Neural progenitor cell (in vitro differentiated cells): ENCODE measurements around the gene IL1R2.

Experiments used
- EZH2 ChIP-seq: fragments of 200-600 bp; sonication (generic); IDR thresholded peaks from 2 replicates; pipeline ENCODE4 v1.6.1; 2017; ENCODE audit warnings: antibody characterized with exemption, mild to moderate bottlenecking, moderate library complexity
- TF ChIP-seq, protein P1 (sequence below): fragments of 200-600 bp; sonication (generic); IDR thresholded peaks from 2 replicates; pipeline ENCODE4 v1.5.1; 2017; ENCODE audit warnings: antibody characterized with exemption, mild to moderate bottlenecking

- TF ChIP-seq, protein P1, sequence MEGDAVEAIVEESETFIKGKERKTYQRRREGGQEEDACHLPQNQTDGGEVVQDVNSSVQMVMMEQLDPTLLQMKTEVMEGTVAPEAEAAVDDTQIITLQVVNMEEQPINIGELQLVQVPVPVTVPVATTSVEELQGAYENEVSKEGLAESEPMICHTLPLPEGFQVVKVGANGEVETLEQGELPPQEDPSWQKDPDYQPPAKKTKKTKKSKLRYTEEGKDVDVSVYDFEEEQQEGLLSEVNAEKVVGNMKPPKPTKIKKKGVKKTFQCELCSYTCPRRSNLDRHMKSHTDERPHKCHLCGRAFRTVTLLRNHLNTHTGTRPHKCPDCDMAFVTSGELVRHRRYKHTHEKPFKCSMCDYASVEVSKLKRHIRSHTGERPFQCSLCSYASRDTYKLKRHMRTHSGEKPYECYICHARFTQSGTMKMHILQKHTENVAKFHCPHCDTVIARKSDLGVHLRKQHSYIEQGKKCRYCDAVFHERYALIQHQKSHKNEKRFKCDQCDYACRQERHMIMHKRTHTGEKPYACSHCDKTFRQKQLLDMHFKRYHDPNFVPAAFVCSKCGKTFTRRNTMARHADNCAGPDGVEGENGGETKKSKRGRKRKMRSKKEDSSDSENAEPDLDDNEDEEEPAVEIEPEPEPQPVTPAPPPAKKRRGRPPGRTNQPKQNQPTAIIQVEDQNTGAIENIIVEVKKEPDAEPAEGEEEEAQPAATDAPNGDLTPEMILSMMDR = no peak
- TF ChIP-seq EZH2 = no peak
Measured at GRCh38 chr2:102049756-102050443, 58.1 kb downstream of the IL1R2 start.
